OCI-LY1 (cell line): ENCODE results near the gene ODAD2.

ENCODE experiments used
- H2AFZ ChIP-seq: fragments of 200-600 bp; sonication (generic), shearing (Covaris generic); 2 replicates; pipeline ENCODE4 v1.6.0; 2014; ENCODE audit warnings: antibody characterized with exemption, mild to moderate bottlenecking, low read length
- H3F3A ChIP-seq: fragments of 200-600 bp; sonication (generic), shearing (Covaris generic); 2 replicates; pipeline ENCODE4 v1.6.0; 2014; ENCODE audit warnings: mild to moderate bottlenecking, antibody characterized with exemption, low read length, moderate library complexity; ENCODE audit not compliant: insufficient read depth
- H3K27ac ChIP-seq: fragments of 200-600 bp; sonication (generic); 2 replicates; pipeline ENCODE4 v1.5.1; 2014; ENCODE audit warnings: low read length, mixed run types, mild to moderate bottlenecking, low read depth; ENCODE audit not compliant: poor library complexity, severe bottlenecking
- H3K27me3 ChIP-seq: fragments of 200-600 bp; sonication (generic); 2 replicates; pipeline ENCODE4 v1.6.0; 2014; ENCODE audit warnings: antibody characterized with exemption, mild to moderate bottlenecking, low read length, moderate library complexity; ENCODE audit not compliant: insufficient read depth
- H3K36me3 ChIP-seq: fragments of 200-600 bp; sonication (generic); 2 replicates; pipeline ENCODE4 v1.6.1; 2014; ENCODE audit warnings: mild to moderate bottlenecking, antibody characterized with exemption, low read length, moderate library complexity, mixed read lengths; ENCODE audit not compliant: insufficient read depth
- H3K4me1 ChIP-seq: fragments of 200-600 bp; sonication (generic); 2 replicates; pipeline ENCODE4 v1.5.1; 2014; ENCODE audit warnings: mild to moderate bottlenecking, low read length, moderate library complexity; ENCODE audit not compliant: insufficient read depth, severe bottlenecking
- H3K4me2 ChIP-seq: fragments of 200-600 bp; sonication (generic), shearing (Covaris generic); 2 replicates; pipeline ENCODE4 v1.6.1; 2014; ENCODE audit warnings: low read length
- H3K4me3 ChIP-seq: fragments of 200-600 bp; sonication (generic); 2 replicates; pipeline ENCODE4 v1.5.1; 2014; ENCODE audit warnings: low read length, low read depth, mild to moderate bottlenecking, mixed read lengths; ENCODE audit not compliant: poor library complexity, severe bottlenecking
- H3K79me2 ChIP-seq: fragments of 200-600 bp; shearing (Covaris generic); 2 replicates; pipeline ENCODE4 v1.6.1; 2016; ENCODE audit warnings: mixed run types, low read length, mixed read lengths; ENCODE audit not compliant: insufficient read depth
- H3K9ac ChIP-seq: fragments of 200-600 bp; sonication (generic), shearing (Covaris generic); 2 replicates; pipeline ENCODE4 v1.6.1; 2014; ENCODE audit warnings: mild to moderate bottlenecking, low read length, mixed read lengths
- H3K9me2 ChIP-seq: fragments of 200-600 bp; sonication (generic), shearing (Covaris generic); 2 replicates; pipeline ENCODE4 v1.6.1; 2014; ENCODE audit warnings: low read depth, mild to moderate bottlenecking, low read length, mixed read lengths
- H3K9me3 ChIP-seq: fragments of 200-600 bp; shearing (Covaris generic); 2 replicates; pipeline ENCODE4 v1.6.1; 2014; ENCODE audit warnings: low read length, mixed read lengths
- H4K20me1 ChIP-seq: fragments of 200-600 bp; sonication (generic), shearing (Covaris generic); 2 replicates; pipeline ENCODE4 v1.6.0; 2016; ENCODE audit warnings: mild to moderate bottlenecking, low read length; ENCODE audit not compliant: insufficient read depth
- EZH2 ChIP-seq: fragments of 200-600 bp; sonication (generic), shearing (Covaris generic); IDR thresholded peaks from 2 replicates; pipeline ENCODE4 v1.8.0; 2017; ENCODE audit warnings: borderline replicate concordance, mixed run types, mild to moderate bottlenecking, antibody characterized with exemption, low read length, moderate library complexity, mixed read lengths
- TF ChIP-seq, protein P1 (sequence below): fragments of 200-600 bp; sonication (generic), shearing (Covaris generic); IDR thresholded peaks from 2 replicates; pipeline ENCODE4 v1.5.1; 2017; ENCODE audit warnings: mild to moderate bottlenecking, antibody characterized with exemption, low read length, moderate library complexity, mixed read lengths

Gene ODAD2

DNA sequence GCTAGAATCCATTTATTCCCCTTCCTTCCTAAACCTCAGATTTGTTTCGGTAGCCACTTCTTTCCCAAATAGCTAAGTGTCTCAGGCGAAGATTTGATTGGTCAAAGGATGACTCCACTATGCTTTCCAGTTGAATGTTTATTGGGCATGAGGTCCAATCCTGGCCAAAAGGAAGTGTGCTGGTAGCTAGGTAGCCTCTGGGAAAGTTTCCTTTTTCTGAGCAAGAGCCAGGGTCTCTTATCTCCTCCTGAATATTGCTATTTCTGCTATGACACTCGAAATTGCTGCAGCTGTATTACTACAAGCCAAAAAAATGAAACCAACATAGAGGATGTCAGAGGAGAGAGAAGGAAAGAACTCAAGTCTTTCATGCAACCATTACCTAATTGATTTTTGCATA lies 199.8 kb downstream of the ODAD2 start:
- no peak for TF ChIP-seq EZH2
- TF ChIP-seq, protein P1, sequence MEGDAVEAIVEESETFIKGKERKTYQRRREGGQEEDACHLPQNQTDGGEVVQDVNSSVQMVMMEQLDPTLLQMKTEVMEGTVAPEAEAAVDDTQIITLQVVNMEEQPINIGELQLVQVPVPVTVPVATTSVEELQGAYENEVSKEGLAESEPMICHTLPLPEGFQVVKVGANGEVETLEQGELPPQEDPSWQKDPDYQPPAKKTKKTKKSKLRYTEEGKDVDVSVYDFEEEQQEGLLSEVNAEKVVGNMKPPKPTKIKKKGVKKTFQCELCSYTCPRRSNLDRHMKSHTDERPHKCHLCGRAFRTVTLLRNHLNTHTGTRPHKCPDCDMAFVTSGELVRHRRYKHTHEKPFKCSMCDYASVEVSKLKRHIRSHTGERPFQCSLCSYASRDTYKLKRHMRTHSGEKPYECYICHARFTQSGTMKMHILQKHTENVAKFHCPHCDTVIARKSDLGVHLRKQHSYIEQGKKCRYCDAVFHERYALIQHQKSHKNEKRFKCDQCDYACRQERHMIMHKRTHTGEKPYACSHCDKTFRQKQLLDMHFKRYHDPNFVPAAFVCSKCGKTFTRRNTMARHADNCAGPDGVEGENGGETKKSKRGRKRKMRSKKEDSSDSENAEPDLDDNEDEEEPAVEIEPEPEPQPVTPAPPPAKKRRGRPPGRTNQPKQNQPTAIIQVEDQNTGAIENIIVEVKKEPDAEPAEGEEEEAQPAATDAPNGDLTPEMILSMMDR: no peak
- Histone ChIP-seq H3K9me2 (no peaks in the 10 kb centered on the region), H3K27me3 (no peaks in the 10 kb centered on the region; the same call in 1 of the 2 replicates), H3K36me3 (no peaks in the 10 kb centered on the region), H3K9ac (no peak overlapping the region), H2AFZ (no peak overlapping the region), H3K79me2 (no peaks in the 10 kb centered on the region), H3K27ac (no peak overlapping the region), H3F3A (no peaks in the 10 kb centered on the region), H3K4me3 (no peak overlapping the region), H3K4me2 (no peak overlapping the region), H3K9me3 (no peaks in the 10 kb centered on the region), H3K4me1 (no peaks in the 10 kb centered on the region), H4K20me1 (no peaks in the 10 kb centered on the region)

DNA sequence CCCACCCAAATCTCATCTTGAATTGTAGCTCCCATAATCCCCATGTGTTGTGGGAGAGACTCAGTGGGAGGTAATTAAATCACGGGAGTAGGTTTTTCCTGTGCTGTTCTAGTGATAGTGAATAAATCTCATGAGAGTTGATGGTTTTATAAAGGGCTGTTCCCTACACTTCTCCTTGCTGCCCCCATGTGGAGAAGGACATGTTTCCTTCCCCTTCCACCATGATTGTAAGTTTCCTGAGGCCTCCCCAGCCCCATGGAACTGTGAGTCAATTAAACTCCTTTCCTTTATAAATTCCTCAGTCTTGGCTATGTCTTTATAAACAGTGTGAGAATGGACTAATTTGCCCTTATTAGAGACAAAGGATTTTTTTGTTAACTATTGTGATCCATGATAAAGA lies 204.7 kb downstream of the ODAD2 start:
- no peak overlapping the region for H3K4me3 ChIP-seq
- no peaks in the 10 kb centered on the region for H3F3A ChIP-seq
- no peaks in the 10 kb centered on the region for H3K79me2 ChIP-seq
- H2AFZ ChIP-seq: no peak overlapping the region
- no peak for TF ChIP-seq EZH2
- TF ChIP-seq, protein P1: peak; percentile 6; the same call in 1 of the 2 replicates
- H3K27me3 ChIP-seq: no peaks in the 10 kb centered on the region
- no peaks in the 10 kb centered on the region for H3K9me3 ChIP-seq
- no peaks in the 10 kb centered on the region for H3K36me3 ChIP-seq
- H3K4me2 ChIP-seq: no peak overlapping the region
- no peaks in the 10 kb centered on the region for H3K4me1 ChIP-seq
- no peak overlapping the region for H3K9ac ChIP-seq
- no peaks in the 10 kb centered on the region for H3K9me2 ChIP-seq
- H4K20me1 ChIP-seq: no peaks in the 10 kb centered on the region
- no peak overlapping the region for H3K27ac ChIP-seq

DNA sequence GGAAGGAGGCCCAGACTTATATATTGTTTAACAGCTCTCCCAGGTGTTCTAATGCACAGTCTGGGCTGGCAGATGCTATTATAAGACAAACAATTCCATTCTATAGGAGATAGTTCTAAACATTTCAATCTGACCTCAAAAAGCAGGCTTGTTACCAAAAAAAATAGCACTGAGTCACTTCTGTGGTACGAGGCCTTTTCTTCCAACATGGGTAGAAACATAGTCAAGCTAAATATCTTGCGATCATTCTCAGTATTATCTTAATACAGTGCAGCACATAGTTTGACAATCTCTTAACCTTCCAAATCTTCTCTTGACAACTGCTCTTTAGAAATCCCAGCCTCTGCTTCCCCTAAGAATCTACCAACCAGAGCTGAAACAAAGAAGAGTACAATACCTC lies 206.7 kb downstream of the ODAD2 start:
- Histone ChIP-seq H3K27ac (no peak overlapping the region), H3K4me2 (no peak overlapping the region), H3K4me3 (no peak overlapping the region), H4K20me1 (no peaks in the 10 kb centered on the region), H3K4me1 (no peaks in the 10 kb centered on the region), H3K9ac (no peak overlapping the region), H3F3A (no peaks in the 10 kb centered on the region), H3K36me3 (no peaks in the 10 kb centered on the region), H3K27me3 (no peaks in the 10 kb centered on the region), H3K9me2 (no peaks in the 10 kb centered on the region), H3K79me2 (no peaks in the 10 kb centered on the region), H2AFZ (no peak overlapping the region), H3K9me3 (no peaks in the 10 kb centered on the region)
- TF ChIP-seq EZH2: no peak
- TF ChIP-seq, protein P1: no peak
